Stomach (tissue), 4 donors: Measurements from ENCODE around the gene GOLGA6L6.
"Not testable (repeated sequence)": the region's sequence is repeated elsewhere in the genome, so short reads cannot be mapped to it uniquely, and the experiment has no call there.

Source experiments
- EP300 ChIP-seq: sonication (generic); formaldehyde crosslinking; IDR thresholded peaks from one replicate; pipeline ENCODE4 v1.6.1; 2017; ENCODE audit warnings: antibody characterized with exemption
- POLR2A ChIP-seq, 4 donors: fragments of 450-650 bp; IDR thresholded peaks; one replicate each; pipeline ENCODE4 v1.6.1; 2016; ENCODE audit warnings: antibody characterized with exemption in 4 of 4, control low read depth in 2 of 4, mild to moderate bottlenecking in 1 of 4, moderate library complexity in 1 of 4
- POLR2AphosphoS5 ChIP-seq, 3 donors: sonication (generic); formaldehyde crosslinking; IDR thresholded peaks; one replicate each; pipeline ENCODE4 v1.6.1; 2016; ENCODE audit warnings: antibody characterized with exemption in 3 of 3
- TF ChIP-seq, protein P1 (sequence below), 7 experiments: fragments of 450-650 bp in 4 of 7; fragments of 200-600 bp in 3 of 7; sonication (generic) in 3 of 7; IDR thresholded peaks; one replicate each; pipeline ENCODE4 v1.5.1; 2016 to 2019; ENCODE audit warnings: antibody characterized with exemption in 7 of 7, control low read depth in 2 of 7, mild to moderate bottlenecking in 1 of 7

DNA sequence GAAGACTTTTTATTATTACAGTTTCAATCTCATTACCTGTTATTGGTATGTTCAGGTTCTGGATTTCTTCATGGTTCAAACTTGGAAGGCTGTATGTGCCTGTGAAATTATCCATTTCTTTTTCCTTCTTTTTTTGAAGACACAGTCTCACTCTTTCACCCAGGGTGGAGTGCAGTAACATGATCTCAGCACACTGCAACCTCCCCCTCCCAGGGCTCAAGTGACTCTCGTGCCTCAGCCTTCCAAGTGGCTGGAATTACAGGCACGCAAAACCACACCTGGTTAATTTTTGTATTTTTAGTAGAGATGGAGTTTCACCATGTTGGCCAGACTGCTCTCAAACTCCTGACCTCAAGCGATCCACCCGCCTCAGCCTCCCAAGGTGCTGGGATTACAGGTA, 52.3 kb downstream of the GOLGA6L6 start:
- TF ChIP-seq, protein P1, sequence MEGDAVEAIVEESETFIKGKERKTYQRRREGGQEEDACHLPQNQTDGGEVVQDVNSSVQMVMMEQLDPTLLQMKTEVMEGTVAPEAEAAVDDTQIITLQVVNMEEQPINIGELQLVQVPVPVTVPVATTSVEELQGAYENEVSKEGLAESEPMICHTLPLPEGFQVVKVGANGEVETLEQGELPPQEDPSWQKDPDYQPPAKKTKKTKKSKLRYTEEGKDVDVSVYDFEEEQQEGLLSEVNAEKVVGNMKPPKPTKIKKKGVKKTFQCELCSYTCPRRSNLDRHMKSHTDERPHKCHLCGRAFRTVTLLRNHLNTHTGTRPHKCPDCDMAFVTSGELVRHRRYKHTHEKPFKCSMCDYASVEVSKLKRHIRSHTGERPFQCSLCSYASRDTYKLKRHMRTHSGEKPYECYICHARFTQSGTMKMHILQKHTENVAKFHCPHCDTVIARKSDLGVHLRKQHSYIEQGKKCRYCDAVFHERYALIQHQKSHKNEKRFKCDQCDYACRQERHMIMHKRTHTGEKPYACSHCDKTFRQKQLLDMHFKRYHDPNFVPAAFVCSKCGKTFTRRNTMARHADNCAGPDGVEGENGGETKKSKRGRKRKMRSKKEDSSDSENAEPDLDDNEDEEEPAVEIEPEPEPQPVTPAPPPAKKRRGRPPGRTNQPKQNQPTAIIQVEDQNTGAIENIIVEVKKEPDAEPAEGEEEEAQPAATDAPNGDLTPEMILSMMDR (IDR thresholded peaks at IDR 0.05) = not testable (repeated sequence)
- not testable (repeated sequence) for TF ChIP-seq POLR2A (IDR thresholded peaks at IDR 0.05); POLR2AphosphoS5 (IDR thresholded peaks at IDR 0.05); EP300
